Measurements from ENCODE around the gene IGFL4. TPM values are rescaled to one million over a fixed set of nuclear protein-coding genes. Genes with fewer than 3 reads are reported as not detected.

Gene IGFL4
- total and polyA plus RNA-seq, 2 of the 13 experiments (the other 11 are each of a cell fraction or from before 2014, with no cell fraction given), result 1.2 to 1.4 TPM

- no peak for TF ChIP-seq MAX (IDR thresholded peaks at IDR 0.05)
- TF ChIP-seq ATF1 (CRISPR knock-in tag; IDR thresholded peaks at IDR 0.05), result no peak
- TF ChIP-seq RELA (CRISPR knock-in tag; IDR thresholded peaks at IDR 0.05), result no peak
- TF ChIP-seq CREB1 (IDR thresholded peaks at IDR 0.05), result 0 out of 2 replicates have a peak, but pooled peaks have one; percentile 19
- no peak for TF ChIP-seq CREB1 (CRISPR knock-in tag; IDR thresholded peaks at IDR 0.05)
- TF ChIP-seq ZBTB8A (CRISPR knock-in tag; IDR thresholded peaks at IDR 0.05; ENCODE audit: borderline replicate concordance, low read depth), result no peak
- H3K27me3 ChIP-seq (ENCODE audit: control insufficient read depth in 1 of 2, insufficient read depth in 2 of 2, low read length in 2 of 2), result no peaks in the 10 kb centered on the region
- FAIRE-seq (no peak), DNase-seq (ENCODE audit: low spot score) (no peak), ATAC-seq (no peak)
- H3K4me1 ChIP-seq (ENCODE audit: insufficient read depth, low read length), result peaks cover 79% of the 10 kb centered on the region
- H4K20me1 ChIP-seq (ENCODE audit: insufficient read depth, low read length), result no peaks in the 10 kb centered on the region
- no peaks in the 10 kb centered on the region for H3K79me2 ChIP-seq (ENCODE audit: insufficient read depth, low read length)
- H3K4me2 ChIP-seq (ENCODE audit: low read depth, low read length), result no peak overlapping the region
- BruUV-seq (replicated peaks), result no TSS peak
- no peak overlapping the region for H3K4me3 ChIP-seq (replicated peaks in 1 of 3; ENCODE audit: insufficient read depth in 1 of 3, low read depth in 2 of 3, low read length in 3 of 3)
- WGBS (ENCODE audit: low lambda C conversion rate), result 85% methylated on average over 1 of the region's 1 CpG
- no peak overlapping the region for H2AFZ ChIP-seq (ENCODE audit: low read length)
- POLR2A ChIA-PET, result no interaction called here
- intact Hi-C loops (cut with micrococcal nuclease; ENCODE audit: unreplicated experiment) (no loop called here), in situ Hi-C loops (cut with HindIII; ENCODE audit: extremely low pct_ligation_motif_present, low pct_unique_long_range_greater_than_20kb) (no loop called here)
- peak overlapping the region; percentile 54 for H3K27ac ChIP-seq (ENCODE audit: extremely low read length, insufficient read depth, low read length)
- no peaks in the 10 kb centered on the region for H3K9me3 ChIP-seq (ENCODE audit: low read length)
- CTCF ChIA-PET (ENCODE audit: low intra/inter-chr PET ratio, low total read pairs), result interaction anchor here (1.4 kb wide), 1 partner anchor 10 kb away, joined by 5 read pairs; no protein-coding TSS in a partner anchor
- H3K9ac ChIP-seq (ENCODE audit: insufficient read depth, low read depth, low read length), result no peak overlapping the region; the same call in 1 of the 2 replicates
- H3K36me3 ChIP-seq (replicated peaks in 1 of 2; ENCODE audit: control insufficient read depth in 1 of 2, insufficient read depth in 2 of 2, low read length in 2 of 2), result no peaks in the 10 kb centered on the region
Observed at GRCh38 chr19:46067691-46068090, 26.9 kb upstream of the IGFL4 start.

GRCh38 chr19:46066471-46066870 lies 25.7 kb upstream of the IGFL4 start:
- in situ Hi-C loops (cut with HindIII; ENCODE audit: extremely low pct_ligation_motif_present, low pct_unique_long_range_greater_than_20kb) (no loop called here), intact Hi-C loops (cut with micrococcal nuclease; ENCODE audit: unreplicated experiment) (no loop called here)
- Histone ChIP-seq H3K9ac (ENCODE audit: insufficient read depth, low read depth, low read length) (no peak overlapping the region), H3K27ac (ENCODE audit: extremely low read length, insufficient read depth, low read length) (no peak overlapping the region), H3K36me3 (replicated peaks in 1 of 2; ENCODE audit: control insufficient read depth in 1 of 2, insufficient read depth in 2 of 2, low read length in 2 of 2) (no peaks in the 10 kb centered on the region), H3K27me3 (ENCODE audit: control insufficient read depth in 1 of 2, insufficient read depth in 2 of 2, low read length in 2 of 2) (no peaks in the 10 kb centered on the region), H3K9me3 (ENCODE audit: low read length) (peaks cover 3% of the 10 kb centered on the region), H2AFZ (ENCODE audit: low read length) (no peak overlapping the region), H3K4me3 (replicated peaks in 1 of 3; ENCODE audit: insufficient read depth in 1 of 3, low read depth in 2 of 3, low read length in 3 of 3) (no peak overlapping the region), H3K4me2 (ENCODE audit: low read depth, low read length) (no peak overlapping the region), H4K20me1 (ENCODE audit: insufficient read depth, low read length) (no peaks in the 10 kb centered on the region), H3K4me1 (ENCODE audit: insufficient read depth, low read length) (peaks cover 69% of the 10 kb centered on the region), H3K79me2 (ENCODE audit: insufficient read depth, low read length) (no peaks in the 10 kb centered on the region)
- CTCF ChIA-PET (ENCODE audit: low intra/inter-chr PET ratio, low total read pairs), result no interaction called here
- no peak for DNase-seq (ENCODE audit: low spot score)
- POLR2A ChIA-PET, result no interaction called here
- no TSS peak for BruUV-seq (replicated peaks)
- TF ChIP-seq NFKBIZ (CRISPR knock-in tag; IDR thresholded peaks at IDR 0.05) (no peak), NR3C1 (CRISPR knock-in tag; IDR thresholded peaks at IDR 0.05) (no peak), HMG20B (CRISPR knock-in tag; conservative IDR thresholded peaks at IDR 0.05) (no peak), ZNF275 (CRISPR knock-in tag; IDR thresholded peaks at IDR 0.05; ENCODE audit: borderline replicate concordance) (no peak), LBX2 (CRISPR knock-in tag; IDR thresholded peaks at IDR 0.05; ENCODE audit: borderline replicate concordance) (no peak), ZBTB26 (CRISPR knock-in tag; IDR thresholded peaks at IDR 0.05; ENCODE audit: borderline replicate concordance) (no peak)
- no peak for FAIRE-seq
- 77% methylated on average over 1 of the region's 1 CpG for WGBS (ENCODE audit: low lambda C conversion rate)
- no peak for ATAC-seq
